ENCODE data around the gene SPACA4. TPM values are rescaled to one million over a fixed set of nuclear protein-coding genes. Genes with fewer than 3 reads are reported as not detected.

Gene SPACA4
- total RNA-seq, 1 experiment from 2014 or later: not detected

GRCh38 chr19:48588670-48589401, 17.7 kb upstream of the SPACA4 start:
- H3K9me3 Mint-ChIP-seq: no peaks in the 10 kb centered on the region
- peak; percentile 96 for DNase-seq (ENCODE audit: low spot score)
- no peaks in the 10 kb centered on the region for H3K36me3 Mint-ChIP-seq
- TF ChIP-seq AR (CRISPR knock-in tag; IDR thresholded peaks at IDR 0.05) (0 out of 2 replicates have a peak, but pooled peaks have one; percentile 59), GTF2I (CRISPR knock-in tag; conservative IDR thresholded peaks at IDR 0.05) (peak; percentile 100), HMGXB4 (CRISPR knock-in tag; IDR thresholded peaks at IDR 0.05) (peak; percentile 84; the same call in 1 of the 2 replicates), ZNF232 (CRISPR knock-in tag; IDR thresholded peaks at IDR 0.05) (no peak), ZNF423 (CRISPR knock-in tag; IDR thresholded peaks at IDR 0.05) (0 out of 2 replicates have a peak, but pooled peaks have one; percentile 18), SP1 (CRISPR knock-in tag; conservative IDR thresholded peaks at IDR 0.05) (peak; percentile 32; the same call in 1 of the 2 replicates), TEAD1 (CRISPR knock-in tag; IDR thresholded peaks at IDR 0.05) (no peak), NFATC4 (CRISPR knock-in tag; IDR thresholded peaks at IDR 0.05) (0 out of 2 replicates have a peak, but pooled peaks have one; percentile 59), PRRX2 (CRISPR knock-in tag; IDR thresholded peaks at IDR 0.05) (0 out of 2 replicates have a peak, but pooled peaks have one; percentile 55), ZNF671 (CRISPR knock-in tag; IDR thresholded peaks at IDR 0.05) (peak; percentile 67), ZNF532 (CRISPR knock-in tag; IDR thresholded peaks at IDR 0.05; ENCODE audit: borderline replicate concordance) (0 out of 2 replicates have a peak, but pooled peaks have one; percentile 47), HMGA2 (CRISPR knock-in tag; IDR thresholded peaks at IDR 0.05) (no peak), FOXP4 (CRISPR knock-in tag; IDR thresholded peaks at IDR 0.05) (no peak), ZNF121 (CRISPR knock-in tag; IDR thresholded peaks at IDR 0.05) (peak; percentile 68)
- TF ChIP-seq, protein P1, sequence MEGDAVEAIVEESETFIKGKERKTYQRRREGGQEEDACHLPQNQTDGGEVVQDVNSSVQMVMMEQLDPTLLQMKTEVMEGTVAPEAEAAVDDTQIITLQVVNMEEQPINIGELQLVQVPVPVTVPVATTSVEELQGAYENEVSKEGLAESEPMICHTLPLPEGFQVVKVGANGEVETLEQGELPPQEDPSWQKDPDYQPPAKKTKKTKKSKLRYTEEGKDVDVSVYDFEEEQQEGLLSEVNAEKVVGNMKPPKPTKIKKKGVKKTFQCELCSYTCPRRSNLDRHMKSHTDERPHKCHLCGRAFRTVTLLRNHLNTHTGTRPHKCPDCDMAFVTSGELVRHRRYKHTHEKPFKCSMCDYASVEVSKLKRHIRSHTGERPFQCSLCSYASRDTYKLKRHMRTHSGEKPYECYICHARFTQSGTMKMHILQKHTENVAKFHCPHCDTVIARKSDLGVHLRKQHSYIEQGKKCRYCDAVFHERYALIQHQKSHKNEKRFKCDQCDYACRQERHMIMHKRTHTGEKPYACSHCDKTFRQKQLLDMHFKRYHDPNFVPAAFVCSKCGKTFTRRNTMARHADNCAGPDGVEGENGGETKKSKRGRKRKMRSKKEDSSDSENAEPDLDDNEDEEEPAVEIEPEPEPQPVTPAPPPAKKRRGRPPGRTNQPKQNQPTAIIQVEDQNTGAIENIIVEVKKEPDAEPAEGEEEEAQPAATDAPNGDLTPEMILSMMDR (IDR thresholded peaks at IDR 0.05): peak; percentile 92
- TF ChIP-seq, protein P2, sequence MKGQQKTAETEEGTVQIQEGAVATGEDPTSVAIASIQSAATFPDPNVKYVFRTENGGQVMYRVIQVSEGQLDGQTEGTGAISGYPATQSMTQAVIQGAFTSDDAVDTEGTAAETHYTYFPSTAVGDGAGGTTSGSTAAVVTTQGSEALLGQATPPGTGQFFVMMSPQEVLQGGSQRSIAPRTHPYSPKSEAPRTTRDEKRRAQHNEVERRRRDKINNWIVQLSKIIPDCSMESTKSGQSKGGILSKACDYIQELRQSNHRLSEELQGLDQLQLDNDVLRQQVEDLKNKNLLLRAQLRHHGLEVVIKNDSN (CRISPR knock-in tag; IDR thresholded peaks at IDR 0.05): 0 out of 2 replicates have a peak, but pooled peaks have one; percentile 15
- H3K27ac Mint-ChIP-seq: no peak overlapping the region
- H3K4me1 Mint-ChIP-seq: peaks cover 12% of the 10 kb centered on the region
- POLR2A ChIA-PET: interaction anchor here (1.0 kb wide), 1 partner anchor 268 kb away, joined by 3 read pairs; no protein-coding TSS in a partner anchor
- H3K4me3 Mint-ChIP-seq: peak overlapping the region; percentile 72
- peak; percentile 80 for ATAC-seq
- peaks cover 30% of the 10 kb centered on the region for H3K27me3 Mint-ChIP-seq (ENCODE audit: low read depth)
- CTCF ChIA-PET: interaction anchor here (0.6 to 10.1 kb wide), 46 partner anchors 9 to 479 kb away, joined by 3 to 297 read pairs (median 4); partner anchors contain the start of genes FAM83E, KDELR1, LMTK3 and PLA2G4C
